ENCODE results near the gene SORCS2. TPM values are rescaled to one million over a fixed set of nuclear protein-coding genes. Genes with fewer than 3 reads are reported as not detected.
A peak's percentile ranks its signal among the peaks of the same experiment; 100 is the strongest.

Gene SORCS2
- total and polyA plus RNA-seq, 7 donors, result 0.18 to 1.5 (median 0.36) TPM

- no peak for TF ChIP-seq CTCF (IDR thresholded peaks at IDR 0.05)
- H3K4me1 ChIP-seq, result no peaks in the 10 kb centered on the region
- intact Hi-C loops (cut with DNase I), result no loop called here
- peaks cover 0 to 5% (median 0%) of the 10 kb centered on the region in 3 donors for H3K27me3 ChIP-seq (ENCODE audit: insufficient read depth in 3 of 3, low read length in 2 of 3)
- ATAC-seq, result no peak
- peak in 1 of 2 donors; percentile 38 for DNase-seq
- 61 to 80% (median 80%) methylated on average over 12 of the region's 12 CpGs for WGBS, 3 donors
- no peak overlapping the region for H3K27ac ChIP-seq
- H3K36me3 ChIP-seq (ENCODE audit: insufficient read depth in 1 of 2, low read depth in 1 of 2), result no peaks in the 10 kb centered on the region
- H3K4me3 ChIP-seq, result no peak overlapping the region
- peaks cover 15% of the 10 kb centered on the region for H3K9me3 ChIP-seq
Measured at GRCh38 chr4:7351014-7351413, 158.7 kb downstream of the SORCS2 start.

GRCh38 chr4:7352486-7352885, 160.1 kb downstream of the SORCS2 start:
- 77 to 85% (median 82%) methylated on average over 6 of the region's 6 CpGs for WGBS, 3 donors
- peak in 1 of 2 donors; percentile 34 for DNase-seq
- H3K27me3 ChIP-seq (ENCODE audit: insufficient read depth in 3 of 3, low read length in 2 of 3), result peaks cover 0 to 5% (median 0%) of the 10 kb centered on the region in 3 donors
- no peak overlapping the region for H3K27ac ChIP-seq
- H3K9me3 ChIP-seq, result peaks cover 2% of the 10 kb centered on the region
- ATAC-seq, result no peak
- no peaks in the 10 kb centered on the region for H3K36me3 ChIP-seq (ENCODE audit: insufficient read depth in 1 of 2, low read depth in 1 of 2)
- no peaks in the 10 kb centered on the region for H3K4me1 ChIP-seq
- intact Hi-C loops (cut with DNase I), result no loop called here
- H3K4me3 ChIP-seq, result no peak overlapping the region
- TF ChIP-seq CTCF (IDR thresholded peaks at IDR 0.05), result no peak

GRCh38 chr4:7353046-7353790, 160.9 kb downstream of the SORCS2 start:
- DNase-seq (peak in 1 of 2 donors; percentile 16), ATAC-seq (no peak)
- H3K36me3 ChIP-seq (ENCODE audit: insufficient read depth in 1 of 2, low read depth in 1 of 2), result no peaks in the 10 kb centered on the region
- 91% methylated on average over 7 of the region's 7 CpGs for WGBS, 3 donors
- H3K27me3 ChIP-seq (ENCODE audit: insufficient read depth in 3 of 3, low read length in 2 of 3), result peaks cover 0 to 5% (median 0%) of the 10 kb centered on the region in 3 donors
- no peak overlapping the region for H3K4me3 ChIP-seq
- H3K9me3 ChIP-seq, result no peaks in the 10 kb centered on the region
- H3K27ac ChIP-seq, result no peak overlapping the region
- intact Hi-C loops (cut with DNase I), result no loop called here
- peaks cover 3% of the 10 kb centered on the region for H3K4me1 ChIP-seq
- TF ChIP-seq CTCF (IDR thresholded peaks at IDR 0.05), result no peak

GRCh38 chr4:7353846-7354610, 161.7 kb downstream of the SORCS2 start:
- peaks cover 0 to 5% (median 0%) of the 10 kb centered on the region in 3 donors for H3K27me3 ChIP-seq (ENCODE audit: insufficient read depth in 3 of 3, low read length in 2 of 3)
- peak in 1 of 2 donors; percentile 32 for DNase-seq
- 87 to 93% (median 92%) methylated on average over 17 of the region's 17 CpGs for WGBS, 3 donors

More at GRCh38 chr4:7353846-7354610, 161.7 kb downstream of the SORCS2 start:
- Histone ChIP-seq H3K27ac (no peak overlapping the region), H3K36me3 (ENCODE audit: insufficient read depth in 1 of 2, low read depth in 1 of 2) (no peaks in the 10 kb centered on the region), H3K4me3 (no peak overlapping the region), H3K9me3 (no peaks in the 10 kb centered on the region), H3K4me1 (peaks cover 9% of the 10 kb centered on the region)
- no peak for ATAC-seq
- no peak for TF ChIP-seq CTCF (IDR thresholded peaks at IDR 0.05)
- intact Hi-C loops (cut with DNase I), result no loop called here

All from psoas muscle (tissue), 8 donors.